K562 (cell line): ENCODE results near the gene ZNF593OS. TPM values are rescaled to one million over a fixed set of nuclear protein-coding genes. Genes with fewer than 3 reads are reported as not detected.
A peak's percentile ranks its signal among the peaks of the same experiment; 100 is the strongest.

Source experiments
- ARNT ChIP-seq, 2 experiments: fragments of 450-650 bp; IDR thresholded peaks; 2 replicates each; pipeline ENCODE4 v1.6.1; 2016; ENCODE audit warnings: mild to moderate bottlenecking in 1 of 2
- CREM ChIP-seq: IDR thresholded peaks from 2 replicates; pipeline ENCODE4 v1.6.1; 2014; ENCODE audit warnings: antibody characterized with exemption, low read depth
- EWSR1 ChIP-seq: fragments of 450-650 bp; IDR thresholded peaks from 2 replicates; pipeline ENCODE4 v1.6.1; 2018; ENCODE audit warnings: borderline replicate concordance, mild to moderate bottlenecking, low read depth, moderate library complexity; ENCODE audit not compliant: partially characterized antibody
- GTF2A2 ChIP-seq: IDR thresholded peaks from 2 replicates; pipeline ENCODE4 v1.6.1; 2016; ENCODE audit warnings: mild to moderate bottlenecking, missing genetic modification characterization, missing compliant biosample characterization
- MCM2 ChIP-seq: fragments of 450-650 bp; IDR thresholded peaks from 2 replicates; pipeline ENCODE4 v1.6.1; 2017; ENCODE audit warnings: low read depth, mild to moderate bottlenecking
- MED1 ChIP-seq: sonication (generic); formaldehyde crosslinking; IDR thresholded peaks from 2 replicates; pipeline ENCODE4 v1.8.1; 2023; ENCODE audit warnings: missing genetic modification reagents, borderline replicate concordance
- NONO ChIP-seq, 2 experiments: fragments of 200-400 bp in 1 of 2; fragments of 450-650 bp in 1 of 2; formaldehyde crosslinking in 1 of 2; IDR thresholded peaks; 2 replicates each; pipeline ENCODE4 v1.6.1; 2017; ENCODE audit warnings: low read depth in 2 of 2, mild to moderate bottlenecking in 2 of 2, moderate library complexity in 2 of 2, low read length in 1 of 2
- NRF1 ChIP-seq, 2 experiments: fragments of 450-650 bp; IDR thresholded peaks in 1 of 2; conservative IDR thresholded peaks in 1 of 2; 2 replicates each; pipeline ENCODE4 v1.6.1; 2014; ENCODE audit warnings: mild to moderate bottlenecking in 2 of 2
- POLR2AphosphoS5 ChIP-seq: IDR thresholded peaks from 2 replicates; pipeline ENCODE4 v1.6.1; 2011; ENCODE audit warnings: mild to moderate bottlenecking, low read depth, low read length, moderate library complexity; ENCODE audit not compliant: control insufficient read depth, insufficient read depth
- PPARD ChIP-seq: fragments of 250-450 bp; sonication (Bioruptor Pico); IDR thresholded peaks from 2 replicates; pipeline ENCODE4 v1.8.0; 2022; ENCODE audit warnings: inconsistent platforms, mild to moderate bottlenecking, moderate library complexity
- PURB ChIP-seq: sonication (generic); formaldehyde crosslinking; IDR thresholded peaks from 2 replicates; pipeline ENCODE4 v1.9.0; 2021; ENCODE audit warnings: low read depth, mild to moderate bottlenecking, missing genetic modification reagents
- RBM22 ChIP-seq: fragments of 200-400 bp; formaldehyde crosslinking; IDR thresholded peaks from 2 replicates; pipeline ENCODE4 v1.6.1; 2018; ENCODE audit warnings: low read length, low read depth; ENCODE audit not compliant: poor library complexity, severe bottlenecking
- SOX6 ChIP-seq: fragments of 450-650 bp; IDR thresholded peaks from 2 replicates; pipeline ENCODE4 v1.6.1; 2014; ENCODE audit warnings: mild to moderate bottlenecking
- TAF7 ChIP-seq: fragments of 450-650 bp; IDR thresholded peaks from 2 replicates; pipeline ENCODE4 v1.6.1; 2016; ENCODE audit warnings: missing genetic modification characterization, missing compliant biosample characterization
- TAF9B ChIP-seq: fragments of 450-650 bp; IDR thresholded peaks from 2 replicates; pipeline ENCODE4 v1.6.1; 2018; ENCODE audit warnings: mild to moderate bottlenecking; ENCODE audit not compliant: partially characterized antibody
- TAL1 ChIP-seq: fragments of 450-650 bp; IDR thresholded peaks from 2 replicates; pipeline ENCODE4 v1.6.1; 2016; ENCODE audit warnings: mild to moderate bottlenecking
- XRCC3 ChIP-seq: fragments of 450-650 bp; IDR thresholded peaks from 2 replicates; pipeline ENCODE4 v1.6.1; 2017; ENCODE audit warnings: mild to moderate bottlenecking, moderate library complexity
- ZBTB43 ChIP-seq: sonication (generic); formaldehyde crosslinking; IDR thresholded peaks from 2 replicates; pipeline ENCODE4 v1.8.0; 2023; ENCODE audit warnings: mild to moderate bottlenecking, missing genetic modification reagents
- ZBTB7A ChIP-seq: IDR thresholded peaks from 2 replicates; pipeline ENCODE4 v1.6.1; 2011; ENCODE audit warnings: low read depth, mild to moderate bottlenecking, low read length, moderate library complexity, borderline replicate concordance; ENCODE audit not compliant: control insufficient read depth
- ZHX1 ChIP-seq: fragments of 150-350 bp; conservative IDR thresholded peaks from 2 replicates; pipeline ENCODE4 v1.6.1; 2014; ENCODE audit warnings: low read length
- ZNF217 ChIP-seq: sonication (generic); formaldehyde crosslinking; IDR thresholded peaks from 2 replicates; pipeline ENCODE4 v1.8.0; 2022; ENCODE audit warnings: mild to moderate bottlenecking, missing genetic modification reagents
- ZNF282 ChIP-seq: sonication (generic); formaldehyde crosslinking; IDR thresholded peaks from 2 replicates; pipeline ENCODE4 v1.8.1; 2023; ENCODE audit warnings: missing genetic modification reagents
- ZNF347 ChIP-seq: fragments of 450-650 bp; formaldehyde crosslinking; IDR thresholded peaks from 2 replicates; pipeline ENCODE4 v1.4.0; 2020; ENCODE audit warnings: low read depth, mild to moderate bottlenecking, moderate library complexity
- ZNF699 ChIP-seq: fragments of 250-450 bp; sonication (Bioruptor Pico); IDR thresholded peaks from 2 replicates; pipeline ENCODE4 v1.8.0; 2021; ENCODE audit warnings: mild to moderate bottlenecking, moderate library complexity; ENCODE audit not compliant: insufficient replicate concordance
- polyA plus RNA-seq, 8 experiments: library from polyadenylated mRNA; depleted of rRNA in 4 of 8; stranded (reverse) in 5 of 8; unstranded in 3 of 8; fragments of >200 nt; fragmentation: Nextera tagmentation in 2 of 8; fragmentation: Illumina TruSeq in 1 of 8; extraction: Ambion mirVana in 2 of 8; extraction: Trizol in 1 of 8; gene quantifications; 2 replicates each; pipeline versions ENCODE4 v1.2.1 to v1.2.3, GENCODE V29; 2011 to 2014; ENCODE audit warnings: inconsistent platforms in 1 of 8, missing spikeins in 1 of 8
- total RNA-seq, 7 experiments: library from RNA; depleted of rRNA in 6 of 7; stranded (reverse); fragments of >200 nt in 6 of 7; fragmentation: Illumina TruSeq in 2 of 7; extraction: Trizol in 2 of 7; gene quantifications; 2 replicates each; pipeline versions ENCODE4 v1.2.1 to v1.2.3, GENCODE V29; 2011 to 2021; ENCODE audit warnings: low replicate concordance in 1 of 7

Gene ZNF593OS
- total and polyA plus RNA-seq, 9 of the 15 experiments (the other 6 are each of a cell fraction or from before 2014, with no cell fraction given): 0.24 to 0.27 TPM; not detected in 7

- peak; percentile 52 for TF ChIP-seq ZNF699 (CRISPR knock-in tag)
- no peak for TF ChIP-seq MCM2
- TF ChIP-seq ARNT (IDR thresholded peaks at IDR 0.05): no peak
- no peak for TF ChIP-seq ZBTB43
- TF ChIP-seq ZHX1: 0 out of 2 replicates have a peak, but pooled peaks have one; percentile 34
- TF ChIP-seq PURB (CRISPR knock-in tag): no peak
- TF ChIP-seq ZNF217: no peak
- no peak for TF ChIP-seq GTF2A2 (tag)
- TF ChIP-seq ZNF282 (CRISPR knock-in tag): no peak
- TF ChIP-seq TAF7 (tag): no peak
- peak; percentile 54 for TF ChIP-seq SOX6
- no peak for TF ChIP-seq TAF9B
- TF ChIP-seq ZNF347: no peak
- TF ChIP-seq ZBTB7A: no peak; the same call in 1 of the 2 replicates
- TF ChIP-seq POLR2AphosphoS5: no peak
- TF ChIP-seq EWSR1: no peak
- no peak for TF ChIP-seq MED1 (CRISPR knock-in tag)
- TF ChIP-seq PPARD (CRISPR knock-in tag): no peak
- TF ChIP-seq CREM: peak; percentile 57; the same call in 1 of the 2 replicates
- no peak for TF ChIP-seq TAL1
- no peak for TF ChIP-seq XRCC3
- peak in 1 of 2 experiments; percentile 92; a peak in 2 of 4 replicates for TF ChIP-seq NONO (IDR thresholded peaks at IDR 0.05; ENCODE audit: low read depth in 2 of 2, low read length in 1 of 2)
- TF ChIP-seq NRF1 (conservative IDR thresholded peaks at IDR 0.05 in 1 of 2, IDR thresholded peaks at IDR 0.05 in 1 of 2): no peak; a peak in 2 of 4 replicates
- TF ChIP-seq RBM22: no peak
Observed at GRCh38 chr1:26164036-26164860, 7.4 kb downstream of the ZNF593OS start (continued).
